Stimulated activated naive B cell treated with anti-CD40 and anti-IgM and Interleukin-4, amounts not matched to agents 10 μg/mL and 1 μg/mL and 100 μg/mL, for 72 hours (primary cell): ENCODE results near the gene CSMD2.

Experiments used
- ATAC-seq, 2 donors: fragments of 150-1000 bp; cut with Tn5 transposase; replicated peaks; 2 replicates each; pipeline ENCODE4 v1.10.0; 2021; ENCODE audit warnings: moderate library complexity in 1 of 2
- DNase-seq: peaks from one replicate; pipeline ENCODE4 v3.0.0; 2021
- H3K27ac Mint-ChIP-seq: one replicate; pipeline ENCODE4 v1.8.0; 2022; ENCODE audit warnings: mild to moderate bottlenecking, mixed read lengths
- H3K27me3 Mint-ChIP-seq, 2 donors: one replicate each; pipeline ENCODE4 v1.8.0; 2022; ENCODE audit warnings: mixed read lengths in 2 of 2
- H3K36me3 Mint-ChIP-seq, 2 donors: one replicate each; pipeline ENCODE4 v1.8.0; 2022; ENCODE audit warnings: mixed read lengths in 2 of 2, mild to moderate bottlenecking in 1 of 2
- H3K4me1 Mint-ChIP-seq, 2 donors: one replicate each; pipeline ENCODE4 v1.8.0; 2022; ENCODE audit warnings: mixed read lengths in 2 of 2, mild to moderate bottlenecking in 1 of 2
- H3K4me3 Mint-ChIP-seq, 2 donors: one replicate each; pipeline ENCODE4 v1.8.0; 2022; ENCODE audit warnings: mild to moderate bottlenecking in 2 of 2, mixed read lengths in 2 of 2, moderate library complexity in 1 of 2
- H3K9me3 Mint-ChIP-seq, 2 donors: one replicate each; pipeline ENCODE4 v1.8.0; 2022; ENCODE audit warnings: mixed read lengths in 2 of 2, mild to moderate bottlenecking in 1 of 2

CSMD2 gene

GRCh38 chr1:33698361-33699035 is 466.5 kb downstream of the CSMD2 start:
- peaks cover 0 to 7% of the 10 kb centered on the region in 2 donors for H3K9me3 Mint-ChIP-seq
- H3K4me3 Mint-ChIP-seq = no peak overlapping the region
- DNase-seq (no peak), ATAC-seq (no peak)
- H3K27me3 Mint-ChIP-seq = peaks cover 9 to 17% of the 10 kb centered on the region in 2 donors
- no peaks in the 10 kb centered on the region for H3K4me1 Mint-ChIP-seq
- H3K36me3 Mint-ChIP-seq = no peaks in the 10 kb centered on the region
- no peak overlapping the region for H3K27ac Mint-ChIP-seq

- no peak overlapping the region for H3K4me3 Mint-ChIP-seq
- no peak for DNase-seq
- H3K27me3 Mint-ChIP-seq = peaks cover 9 to 17% of the 10 kb centered on the region in 2 donors
- no peak overlapping the region for H3K27ac Mint-ChIP-seq
- no peak for ATAC-seq
- H3K9me3 Mint-ChIP-seq = peaks cover 0 to 4% of the 10 kb centered on the region in 2 donors
- no peaks in the 10 kb centered on the region for H3K36me3 Mint-ChIP-seq
- no peaks in the 10 kb centered on the region for H3K4me1 Mint-ChIP-seq
These were observed 467.2 kb downstream of the CSMD2 start for GRCh38 chr1:33697816-33698215.

- ATAC-seq (no peak), DNase-seq (no peak)
- Mint-ChIP-seq H3K27me3 (peaks cover 9 to 17% of the 10 kb centered on the region in 2 donors), H3K9me3 (peaks cover 0 to 4% of the 10 kb centered on the region in 2 donors), H3K27ac (no peak overlapping the region), H3K4me1 (no peaks in the 10 kb centered on the region), H3K4me3 (no peak overlapping the region), H3K36me3 (no peaks in the 10 kb centered on the region)
These were observed 468.1 kb downstream of the CSMD2 start for GRCh38 chr1:33696962-33697361.

- no peak overlapping the region for H3K27ac Mint-ChIP-seq
- H3K36me3 Mint-ChIP-seq = no peaks in the 10 kb centered on the region
- DNase-seq (no peak), ATAC-seq (no peak)
- H3K4me1 Mint-ChIP-seq = no peaks in the 10 kb centered on the region
- H3K4me3 Mint-ChIP-seq = no peak overlapping the region
- peaks cover 14 to 17% of the 10 kb centered on the region in 2 donors for H3K27me3 Mint-ChIP-seq
- peaks cover 0 to 4% of the 10 kb centered on the region in 2 donors for H3K9me3 Mint-ChIP-seq
These were observed 468.7 kb downstream of the CSMD2 start for GRCh38 chr1:33696311-33696710.

GRCh38 chr1:33692206-33693188 is 472.5 kb downstream of the CSMD2 start:
- ATAC-seq = no peak
- H3K36me3 Mint-ChIP-seq = no peaks in the 10 kb centered on the region
- no peak overlapping the region for H3K4me3 Mint-ChIP-seq
- H3K27ac Mint-ChIP-seq = no peak overlapping the region
- H3K9me3 Mint-ChIP-seq = peaks cover 0 to 4% of the 10 kb centered on the region in 2 donors
- no peaks in the 10 kb centered on the region for H3K4me1 Mint-ChIP-seq
- peaks cover 23 to 32% of the 10 kb centered on the region in 2 donors for H3K27me3 Mint-ChIP-seq
- DNase-seq = no peak

- Mint-ChIP-seq H3K27ac (no peak overlapping the region), H3K4me3 (no peak overlapping the region), H3K36me3 (no peaks in the 10 kb centered on the region), H3K9me3 (peaks cover 0 to 1% of the 10 kb centered on the region in 2 donors), H3K4me1 (no peaks in the 10 kb centered on the region), H3K27me3 (peaks cover 25 to 47% of the 10 kb centered on the region in 2 donors)
- ATAC-seq (no peak), DNase-seq (no peak)
These were observed 478.0 kb downstream of the CSMD2 start for GRCh38 chr1:33687000-33687399.

GRCh38 chr1:33686551-33686950 is 478.5 kb downstream of the CSMD2 start:
- peaks cover 0 to 1% of the 10 kb centered on the region in 2 donors for H3K9me3 Mint-ChIP-seq
- H3K27me3 Mint-ChIP-seq = peaks cover 25 to 43% of the 10 kb centered on the region in 2 donors
- no peak for DNase-seq
- no peak overlapping the region for H3K4me3 Mint-ChIP-seq
- H3K27ac Mint-ChIP-seq = no peak overlapping the region
- H3K36me3 Mint-ChIP-seq = no peaks in the 10 kb centered on the region
- H3K4me1 Mint-ChIP-seq = no peaks in the 10 kb centered on the region
- no peak for ATAC-seq

- Mint-ChIP-seq H3K27me3 (peaks cover 18 to 34% of the 10 kb centered on the region in 2 donors), H3K36me3 (no peaks in the 10 kb centered on the region)
These were observed 479.8 kb downstream of the CSMD2 start for GRCh38 chr1:33685256-33685655.

GRCh38 chr1:33684396-33685179 is 480.4 kb downstream of the CSMD2 start:
- Mint-ChIP-seq H3K27me3 (peaks cover 14 to 32% of the 10 kb centered on the region in 2 donors), H3K4me1 (no peaks in the 10 kb centered on the region), H3K27ac (no peak overlapping the region), H3K4me3 (no peak overlapping the region), H3K36me3 (no peaks in the 10 kb centered on the region), H3K9me3 (peaks cover 0 to 1% of the 10 kb centered on the region in 2 donors)
- no peak for ATAC-seq
- no peak for DNase-seq

More at GRCh38 chr1:33685256-33685655, 479.8 kb downstream of the CSMD2 start:
- Mint-ChIP-seq H3K4me1 (no peaks in the 10 kb centered on the region), H3K4me3 (no peak overlapping the region), H3K27ac (no peak overlapping the region), H3K9me3 (peaks cover 0 to 1% of the 10 kb centered on the region in 2 donors)
- ATAC-seq (no peak), DNase-seq (no peak)

- no peak overlapping the region for H3K4me3 Mint-ChIP-seq
- H3K27ac Mint-ChIP-seq = no peak overlapping the region
- ATAC-seq (no peak), DNase-seq (no peak)
- peaks cover 14 to 29% of the 10 kb centered on the region in 2 donors for H3K27me3 Mint-ChIP-seq
- H3K4me1 Mint-ChIP-seq = no peaks in the 10 kb centered on the region
- no peaks in the 10 kb centered on the region for H3K36me3 Mint-ChIP-seq
- H3K9me3 Mint-ChIP-seq = peaks cover 0 to 1% of the 10 kb centered on the region in 2 donors
These were observed 481.1 kb downstream of the CSMD2 start for GRCh38 chr1:33683913-33684312.

- H3K9me3 Mint-ChIP-seq = peaks cover 0 to 3% of the 10 kb centered on the region in 2 donors
- no peak overlapping the region for H3K27ac Mint-ChIP-seq
- DNase-seq (no peak), ATAC-seq (no peak)
- no peaks in the 10 kb centered on the region for H3K36me3 Mint-ChIP-seq
- no peaks in the 10 kb centered on the region for H3K4me1 Mint-ChIP-seq
- no peak overlapping the region for H3K4me3 Mint-ChIP-seq
- H3K27me3 Mint-ChIP-seq = peaks cover 9 to 23% of the 10 kb centered on the region in 2 donors
These were observed 482.7 kb downstream of the CSMD2 start for GRCh38 chr1:33682371-33682770.

GRCh38 chr1:33680281-33680840 is 484.7 kb downstream of the CSMD2 start:
- no peak overlapping the region for H3K4me3 Mint-ChIP-seq
- ATAC-seq (no peak), DNase-seq (no peak)
- H3K9me3 Mint-ChIP-seq = peaks cover 3% of the 10 kb centered on the region in 2 donors
- H3K36me3 Mint-ChIP-seq = no peaks in the 10 kb centered on the region
- peaks cover 5 to 18% of the 10 kb centered on the region in 2 donors for H3K27me3 Mint-ChIP-seq
- no peak overlapping the region for H3K27ac Mint-ChIP-seq
- H3K4me1 Mint-ChIP-seq = no peaks in the 10 kb centered on the region

GRCh38 chr1:33670567-33670966 is 494.5 kb downstream of the CSMD2 start:
- ATAC-seq = no peak
- H3K4me1 Mint-ChIP-seq = no peaks in the 10 kb centered on the region
- H3K4me3 Mint-ChIP-seq = no peak overlapping the region
- H3K9me3 Mint-ChIP-seq = peaks cover 7 to 13% of the 10 kb centered on the region in 2 donors
- H3K36me3 Mint-ChIP-seq = no peaks in the 10 kb centered on the region
- H3K27ac Mint-ChIP-seq = no peak overlapping the region
- peaks cover 9 to 13% of the 10 kb centered on the region in 2 donors for H3K27me3 Mint-ChIP-seq
- DNase-seq = no peak

- H3K27ac Mint-ChIP-seq = no peak overlapping the region
These were observed 496.3 kb downstream of the CSMD2 start for GRCh38 chr1:33668695-33669094.

More at GRCh38 chr1:33668695-33669094, 496.3 kb downstream of the CSMD2 start:
- Mint-ChIP-seq H3K4me3 (no peak overlapping the region), H3K4me1 (no peaks in the 10 kb centered on the region), H3K9me3 (peaks cover 7 to 9% of the 10 kb centered on the region in 2 donors), H3K27me3 (peaks cover 9 to 13% of the 10 kb centered on the region in 2 donors), H3K36me3 (no peaks in the 10 kb centered on the region)
- DNase-seq (no peak), ATAC-seq (no peak)
